Measurements from ENCODE around the gene PPEF1.
"Not testable (repeated sequence)": the region's sequence is repeated elsewhere in the genome, so short reads cannot be mapped to it uniquely, and the experiment has no call there.

DNA sequence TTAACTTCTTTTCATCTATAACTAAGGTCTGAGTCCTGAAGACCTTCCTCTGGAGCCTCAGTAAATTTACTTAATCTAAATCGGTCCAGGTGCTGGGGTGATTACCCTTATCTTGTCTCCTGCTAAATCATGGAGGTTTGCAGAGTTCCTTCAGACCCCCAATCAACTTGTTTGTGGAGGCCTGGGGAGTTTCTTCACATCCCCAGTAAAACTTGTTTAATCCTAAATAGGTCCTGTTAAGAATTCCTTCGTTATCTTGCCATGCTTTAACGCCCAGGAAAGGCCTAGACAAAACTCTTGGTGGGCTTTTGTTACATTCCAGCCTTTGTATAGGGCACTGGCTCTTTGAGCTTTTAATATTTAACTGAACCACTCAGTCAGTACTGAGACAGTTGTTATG lies 55.7 kb downstream of the PPEF1 start:
- not testable (repeated sequence) for TF ChIP-seq CTCF (conservative IDR thresholded peaks at IDR 0.05); ZFX (IDR thresholded peaks at IDR 0.05)

All from C4-2B (cell line).